Measurements from ENCODE around the gene SLAIN1.

GRCh38 chr13:77701305-77701704 is 3.8 kb downstream of the SLAIN1 start:
- no peak for TF ChIP-seq CTCF (IDR thresholded peaks at IDR 0.05)
- no peak for TF ChIP-seq POLR2A (IDR thresholded peaks at IDR 0.05)
